Measurements from ENCODE around the gene TIAM2.
"Not testable (repeated sequence)": the region's sequence is repeated elsewhere in the genome, so short reads cannot be mapped to it uniquely, and the experiment has no call there.

TIAM2 gene

GRCh38 chr6:155183095-155183494 lies 188.0 kb downstream of the TIAM2 start:
- no peak for DNase-seq (ENCODE audit: low read depth, low spot score)
- H3K27ac ChIP-seq: no peak overlapping the region

GRCh38 chr6:155185041-155185440 lies 189.9 kb downstream of the TIAM2 start:
- not testable (repeated sequence) for DNase-seq (ENCODE audit: low read depth, low spot score)
- peak overlapping the region; percentile 52 for H3K27ac ChIP-seq

GRCh38 chr6:155185544-155185943 lies 190.4 kb downstream of the TIAM2 start:
- DNase-seq (ENCODE audit: low read depth, low spot score): peak; percentile 68
- H3K27ac ChIP-seq: peak overlapping the region; percentile 52

- H3K27ac ChIP-seq: peak overlapping the region; percentile 52
- DNase-seq (ENCODE audit: low read depth, low spot score): no peak
Measured at GRCh38 chr6:155186052-155186658, 191.0 kb downstream of the TIAM2 start.

GRCh38 chr6:155187106-155187505 lies 192.0 kb downstream of the TIAM2 start:
- no peak for DNase-seq (ENCODE audit: low read depth, low spot score)
- H3K27ac ChIP-seq: peak overlapping the region; percentile 52

GRCh38 chr6:155187994-155188706 lies 193.0 kb downstream of the TIAM2 start:
- peak overlapping the region; percentile 52 for H3K27ac ChIP-seq
- DNase-seq (ENCODE audit: low read depth, low spot score): no peak

GRCh38 chr6:155188707-155189496 lies 193.8 kb downstream of the TIAM2 start:
- H3K27ac ChIP-seq: peak overlapping the region; percentile 52
- no peak for DNase-seq (ENCODE audit: low read depth, low spot score)

GRCh38 chr6:155190677-155191076 lies 195.6 kb downstream of the TIAM2 start:
- no peak for DNase-seq (ENCODE audit: low read depth, low spot score)
- H3K27ac ChIP-seq: no peak overlapping the region

- H3K27ac ChIP-seq: no peak overlapping the region
- DNase-seq (ENCODE audit: low read depth, low spot score): no peak
Measured at GRCh38 chr6:155193526-155193925, 198.4 kb downstream of the TIAM2 start.

- no peak for DNase-seq (ENCODE audit: low read depth, low spot score)
- H3K27ac ChIP-seq: no peak overlapping the region
Measured at GRCh38 chr6:155194399-155194798, 199.3 kb downstream of the TIAM2 start.

- H3K27ac ChIP-seq: no peak overlapping the region
- no peak for DNase-seq (ENCODE audit: low read depth, low spot score)
Measured at GRCh38 chr6:155195903-155196302, 200.8 kb downstream of the TIAM2 start.

- no peak overlapping the region for H3K27ac ChIP-seq
- no peak for DNase-seq (ENCODE audit: low read depth, low spot score)
Measured at GRCh38 chr6:155196911-155197310, 201.8 kb downstream of the TIAM2 start.

- no peak overlapping the region for H3K27ac ChIP-seq
- DNase-seq (ENCODE audit: low read depth, low spot score): no peak
Measured at GRCh38 chr6:155197932-155198331, 202.8 kb downstream of the TIAM2 start.

- no peak overlapping the region for H3K27ac ChIP-seq
- no peak for DNase-seq (ENCODE audit: low read depth, low spot score)
Measured at GRCh38 chr6:155200012-155200411, 204.9 kb downstream of the TIAM2 start.

GRCh38 chr6:155201461-155202226 lies 206.5 kb downstream of the TIAM2 start:
- DNase-seq (ENCODE audit: low read depth, low spot score): no peak
- H3K27ac ChIP-seq: no peak overlapping the region

GRCh38 chr6:155207223-155207622 lies 212.1 kb downstream of the TIAM2 start:
- no peak overlapping the region for H3K27ac ChIP-seq
- no peak for DNase-seq (ENCODE audit: low read depth, low spot score)

GRCh38 chr6:155212106-155212505 lies 217.0 kb downstream of the TIAM2 start:
- DNase-seq (ENCODE audit: low read depth, low spot score): no peak
- H3K27ac ChIP-seq: no peak overlapping the region

- DNase-seq (ENCODE audit: low read depth, low spot score): no peak
- H3K27ac ChIP-seq: peak overlapping the region; percentile 13
Measured at GRCh38 chr6:155212616-155213380, 217.7 kb downstream of the TIAM2 start.

GRCh38 chr6:155213611-155214372 lies 218.7 kb downstream of the TIAM2 start:
- peak overlapping the region; percentile 13 for H3K27ac ChIP-seq
- DNase-seq (ENCODE audit: low read depth, low spot score): no peak
